ENCODE measurements around the gene KIAA1958.

Gene KIAA1958

GRCh38 chr9:112530751-112531205, 44.2 kb downstream of the KIAA1958 start:
- no peak for DNase-seq (ENCODE audit: low read depth in 2 of 2)

GRCh38 chr9:112531666-112532282, 45.1 kb downstream of the KIAA1958 start:
- DNase-seq (ENCODE audit: low read depth in 2 of 2) = no peak

GRCh38 chr9:112532427-112532826, 45.8 kb downstream of the KIAA1958 start:
- DNase-seq (ENCODE audit: low read depth in 2 of 2) = no peak

GRCh38 chr9:112533660-112534059, 47.0 kb downstream of the KIAA1958 start:
- DNase-seq (ENCODE audit: low read depth in 2 of 2) = no peak

- no peak for DNase-seq (ENCODE audit: low read depth in 2 of 2)
Measured at GRCh38 chr9:112535301-112535700, 48.7 kb downstream of the KIAA1958 start.

GRCh38 chr9:112535811-112536210, 49.2 kb downstream of the KIAA1958 start:
- DNase-seq (ENCODE audit: low read depth in 2 of 2) = no peak

GRCh38 chr9:112537561-112537960, 50.9 kb downstream of the KIAA1958 start:
- DNase-seq (ENCODE audit: low read depth in 2 of 2) = no peak

GRCh38 chr9:112540800-112541199, 54.2 kb downstream of the KIAA1958 start:
- DNase-seq (ENCODE audit: low read depth in 2 of 2) = no peak

GRCh38 chr9:112541685-112542084, 55.1 kb downstream of the KIAA1958 start:
- DNase-seq (ENCODE audit: low read depth in 2 of 2) = no peak

GRCh38 chr9:112542593-112543292, 56.1 kb downstream of the KIAA1958 start:
- DNase-seq (ENCODE audit: low read depth in 2 of 2) = no peak

- no peak for DNase-seq (ENCODE audit: low read depth in 2 of 2)
Measured at GRCh38 chr9:112544477-112544876, 57.9 kb downstream of the KIAA1958 start.

GRCh38 chr9:112545237-112545636, 58.6 kb downstream of the KIAA1958 start:
- no peak for DNase-seq (ENCODE audit: low read depth in 2 of 2)

- no peak for DNase-seq (ENCODE audit: low read depth in 2 of 2)
Measured at GRCh38 chr9:112546149-112547012, 59.8 kb downstream of the KIAA1958 start.

GRCh38 chr9:112548051-112548440, 61.4 kb downstream of the KIAA1958 start:
- no peak for DNase-seq (ENCODE audit: low read depth in 2 of 2)

- DNase-seq (ENCODE audit: low read depth in 2 of 2) = no peak
Measured at GRCh38 chr9:112548836-112549595, 62.4 kb downstream of the KIAA1958 start.

- no peak for DNase-seq (ENCODE audit: low read depth in 2 of 2)
Measured at GRCh38 chr9:112550531-112550930, 63.9 kb downstream of the KIAA1958 start.

GRCh38 chr9:112551641-112552040, 65.0 kb downstream of the KIAA1958 start:
- no peak for DNase-seq (ENCODE audit: low read depth in 2 of 2)

- no peak for DNase-seq (ENCODE audit: low read depth in 2 of 2)
Measured at GRCh38 chr9:112552229-112553056, 65.8 kb downstream of the KIAA1958 start.

- DNase-seq (ENCODE audit: low read depth in 2 of 2) = no peak
Measured at GRCh38 chr9:112553256-112553826, 66.7 kb downstream of the KIAA1958 start.

GRCh38 chr9:112554516-112554915, 67.9 kb downstream of the KIAA1958 start:
- DNase-seq (ENCODE audit: low read depth in 2 of 2) = no peak
